ENCODE measurements around the gene PLCL1. TPM values are rescaled to one million over a fixed set of nuclear protein-coding genes. Genes with fewer than 3 reads are reported as not detected.

PLCL1 gene
- total RNA-seq, 1 experiment from 2014 or later: 0.07 TPM

DNA sequence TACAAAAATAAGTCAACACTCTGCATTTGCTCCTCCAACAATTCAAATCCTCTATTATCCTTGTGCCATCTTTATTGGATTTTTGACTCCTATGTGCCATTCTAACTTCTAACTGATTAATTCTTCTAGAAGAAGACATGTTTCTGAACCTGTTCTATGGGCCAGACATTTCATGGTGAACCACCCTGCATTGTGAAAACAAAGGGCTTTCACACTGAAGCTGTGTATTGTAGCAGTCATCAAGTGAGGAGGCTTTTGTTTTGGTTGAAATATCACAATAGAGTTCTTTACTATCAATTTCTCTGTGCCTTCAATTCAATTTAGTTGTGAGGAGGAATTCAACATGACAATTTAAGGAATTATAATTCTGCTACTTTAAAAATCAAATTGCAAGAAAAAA is 357.9 kb downstream of the PLCL1 start:
- Mint-ChIP-seq H3K36me3 (ENCODE audit: insufficient read depth, unreplicated experiment) (no peaks in the 10 kb centered on the region), H3K9me3 (ENCODE audit: low read depth, unreplicated experiment) (peaks cover 2% of the 10 kb centered on the region), H3K4me1 (ENCODE audit: low read depth, unreplicated experiment) (no peaks in the 10 kb centered on the region), H3K4me3 (ENCODE audit: low read depth, unreplicated experiment) (no peak overlapping the region), H3K27me3 (ENCODE audit: unreplicated experiment) (peaks cover 11% of the 10 kb centered on the region), H3K27ac (ENCODE audit: unreplicated experiment) (no peak overlapping the region)
- no TSS peak for BruUV-seq (replicated peaks)
- intact Hi-C loops (cut with micrococcal nuclease; ENCODE audit: unreplicated experiment): no loop called here
- DNase-seq: no peak
- CTCF ChIA-PET: no interaction called here
- TF ChIP-seq, protein P1, sequence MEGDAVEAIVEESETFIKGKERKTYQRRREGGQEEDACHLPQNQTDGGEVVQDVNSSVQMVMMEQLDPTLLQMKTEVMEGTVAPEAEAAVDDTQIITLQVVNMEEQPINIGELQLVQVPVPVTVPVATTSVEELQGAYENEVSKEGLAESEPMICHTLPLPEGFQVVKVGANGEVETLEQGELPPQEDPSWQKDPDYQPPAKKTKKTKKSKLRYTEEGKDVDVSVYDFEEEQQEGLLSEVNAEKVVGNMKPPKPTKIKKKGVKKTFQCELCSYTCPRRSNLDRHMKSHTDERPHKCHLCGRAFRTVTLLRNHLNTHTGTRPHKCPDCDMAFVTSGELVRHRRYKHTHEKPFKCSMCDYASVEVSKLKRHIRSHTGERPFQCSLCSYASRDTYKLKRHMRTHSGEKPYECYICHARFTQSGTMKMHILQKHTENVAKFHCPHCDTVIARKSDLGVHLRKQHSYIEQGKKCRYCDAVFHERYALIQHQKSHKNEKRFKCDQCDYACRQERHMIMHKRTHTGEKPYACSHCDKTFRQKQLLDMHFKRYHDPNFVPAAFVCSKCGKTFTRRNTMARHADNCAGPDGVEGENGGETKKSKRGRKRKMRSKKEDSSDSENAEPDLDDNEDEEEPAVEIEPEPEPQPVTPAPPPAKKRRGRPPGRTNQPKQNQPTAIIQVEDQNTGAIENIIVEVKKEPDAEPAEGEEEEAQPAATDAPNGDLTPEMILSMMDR (IDR thresholded peaks at IDR 0.05; ENCODE audit: unreplicated experiment): no peak

DNA sequence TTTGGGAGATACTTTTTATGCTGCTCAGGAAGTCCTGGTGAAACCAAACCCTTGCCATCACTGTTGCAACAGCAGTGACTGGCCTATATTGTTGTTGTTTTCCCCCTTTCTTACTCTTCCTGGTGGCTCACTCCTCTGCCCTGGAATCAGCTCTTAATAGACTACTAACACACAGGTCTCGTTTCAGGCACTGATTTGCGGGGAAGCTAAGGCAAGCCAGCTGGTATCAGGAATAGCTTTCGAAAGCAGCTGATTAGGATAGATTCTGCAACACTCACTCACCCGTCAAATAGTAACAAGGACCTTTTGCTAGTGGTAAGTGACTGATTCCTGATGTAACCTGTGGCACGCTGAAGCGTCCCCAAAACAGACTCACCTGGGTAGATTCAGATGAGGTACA is 360.4 kb downstream of the PLCL1 start:
- Mint-ChIP-seq H3K27me3 (ENCODE audit: unreplicated experiment) (peaks cover 11% of the 10 kb centered on the region), H3K4me3 (ENCODE audit: low read depth, unreplicated experiment) (no peak overlapping the region), H3K36me3 (ENCODE audit: insufficient read depth, unreplicated experiment) (no peaks in the 10 kb centered on the region), H3K4me1 (ENCODE audit: low read depth, unreplicated experiment) (no peaks in the 10 kb centered on the region), H3K27ac (ENCODE audit: unreplicated experiment) (no peak overlapping the region), H3K9me3 (ENCODE audit: low read depth, unreplicated experiment) (no peaks in the 10 kb centered on the region)
- BruUV-seq (replicated peaks): no TSS peak
- CTCF ChIA-PET: no interaction called here
- DNase-seq: no peak
- intact Hi-C loops (cut with micrococcal nuclease; ENCODE audit: unreplicated experiment): no loop called here
- TF ChIP-seq, protein P1 (IDR thresholded peaks at IDR 0.05; ENCODE audit: unreplicated experiment): no peak

DNA sequence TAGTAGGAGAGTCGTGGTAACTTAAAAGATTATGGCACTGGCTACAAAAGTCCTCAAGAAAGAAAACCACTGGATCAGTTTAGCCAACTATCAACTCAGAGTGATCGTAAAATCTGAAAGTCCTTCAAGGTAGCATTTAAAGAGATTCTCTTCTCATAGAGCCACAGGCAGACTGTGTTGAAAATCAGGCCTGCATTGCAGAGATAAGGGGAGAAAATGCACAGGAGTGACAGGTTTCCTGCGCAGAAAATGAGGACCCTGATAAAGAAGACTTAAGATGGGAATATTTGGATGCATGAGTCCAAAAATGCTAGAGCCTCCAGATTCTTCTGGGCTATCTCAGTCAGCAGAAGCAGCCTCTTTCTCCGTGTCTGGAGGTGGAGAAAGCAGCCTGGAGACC is 360.9 kb downstream of the PLCL1 start:
- H3K27ac Mint-ChIP-seq (ENCODE audit: unreplicated experiment): no peak overlapping the region
- no peaks in the 10 kb centered on the region for H3K4me1 Mint-ChIP-seq (ENCODE audit: low read depth, unreplicated experiment)
- H3K36me3 Mint-ChIP-seq (ENCODE audit: insufficient read depth, unreplicated experiment): no peaks in the 10 kb centered on the region
- BruUV-seq (replicated peaks): no TSS peak
- DNase-seq: no peak
- H3K9me3 Mint-ChIP-seq (ENCODE audit: low read depth, unreplicated experiment): no peaks in the 10 kb centered on the region
- H3K27me3 Mint-ChIP-seq (ENCODE audit: unreplicated experiment): peaks cover 11% of the 10 kb centered on the region
- intact Hi-C loops (cut with micrococcal nuclease; ENCODE audit: unreplicated experiment): no loop called here
- TF ChIP-seq, protein P1 (IDR thresholded peaks at IDR 0.05; ENCODE audit: unreplicated experiment): no peak
- CTCF ChIA-PET: no interaction called here
- no peak overlapping the region for H3K4me3 Mint-ChIP-seq (ENCODE audit: low read depth, unreplicated experiment)

DNA sequence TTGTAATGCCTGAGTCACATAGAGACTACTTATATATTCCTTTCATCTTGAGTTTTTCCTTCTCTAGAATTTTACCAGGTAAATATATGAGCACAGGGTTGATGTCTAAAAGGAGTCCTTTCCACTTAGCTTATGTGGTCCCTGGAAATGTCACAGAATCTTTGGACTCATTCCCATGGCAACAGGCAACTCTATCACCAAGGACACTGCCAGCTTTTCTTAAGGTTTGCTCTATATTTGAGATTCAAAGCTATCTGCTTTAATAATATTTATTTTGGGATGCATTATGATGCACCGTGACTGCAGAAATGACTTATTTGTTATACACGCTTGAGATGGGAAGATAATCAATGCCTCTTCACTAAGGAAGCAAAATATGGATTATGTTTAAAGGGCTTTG is 363.0 kb downstream of the PLCL1 start:
- intact Hi-C loops (cut with micrococcal nuclease; ENCODE audit: unreplicated experiment): no loop called here
- Mint-ChIP-seq H3K27me3 (ENCODE audit: unreplicated experiment) (peaks cover 11% of the 10 kb centered on the region), H3K4me3 (ENCODE audit: low read depth, unreplicated experiment) (no peak overlapping the region), H3K36me3 (ENCODE audit: insufficient read depth, unreplicated experiment) (no peaks in the 10 kb centered on the region), H3K27ac (ENCODE audit: unreplicated experiment) (no peak overlapping the region), H3K9me3 (ENCODE audit: low read depth, unreplicated experiment) (no peaks in the 10 kb centered on the region), H3K4me1 (ENCODE audit: low read depth, unreplicated experiment) (no peaks in the 10 kb centered on the region)
- TF ChIP-seq, protein P1 (IDR thresholded peaks at IDR 0.05; ENCODE audit: unreplicated experiment): no peak
- CTCF ChIA-PET: no interaction called here
- DNase-seq: no peak
- BruUV-seq (replicated peaks): no TSS peak

DNA sequence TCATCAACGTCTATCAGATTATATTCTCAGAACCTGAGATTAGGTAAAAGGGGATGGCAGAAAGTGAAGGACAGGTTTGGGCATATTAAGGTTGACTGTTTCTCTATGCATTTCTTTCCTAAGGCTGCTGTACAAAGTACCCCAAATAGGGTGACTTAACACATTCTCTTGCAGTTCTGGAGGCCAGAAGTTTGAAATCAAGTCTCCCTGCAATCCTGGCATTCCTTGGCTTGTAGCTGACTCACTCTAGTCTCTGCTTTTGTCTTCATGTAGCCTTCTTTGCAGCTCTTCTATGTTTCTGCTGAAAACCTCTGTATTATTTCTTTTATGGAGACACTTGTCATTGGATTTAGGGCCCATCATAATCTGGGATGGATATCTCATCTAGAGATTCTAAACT is 364.3 kb downstream of the PLCL1 start:
- no TSS peak for BruUV-seq (replicated peaks)
- CTCF ChIA-PET: no interaction called here
- Mint-ChIP-seq H3K36me3 (ENCODE audit: insufficient read depth, unreplicated experiment) (no peaks in the 10 kb centered on the region), H3K4me1 (ENCODE audit: low read depth, unreplicated experiment) (no peaks in the 10 kb centered on the region), H3K9me3 (ENCODE audit: low read depth, unreplicated experiment) (no peaks in the 10 kb centered on the region), H3K27me3 (ENCODE audit: unreplicated experiment) (peaks cover 11% of the 10 kb centered on the region), H3K4me3 (ENCODE audit: low read depth, unreplicated experiment) (no peak overlapping the region), H3K27ac (ENCODE audit: unreplicated experiment) (no peak overlapping the region)
- no peak for DNase-seq
- intact Hi-C loops (cut with micrococcal nuclease; ENCODE audit: unreplicated experiment): no loop called here
- TF ChIP-seq, protein P1 (IDR thresholded peaks at IDR 0.05; ENCODE audit: unreplicated experiment): no peak

Measured in Calu3 (cell line).